IMR-90 (cell line): ENCODE data around the gene GPC4. TPM values are rescaled to one million over a fixed set of nuclear protein-coding genes. Genes with fewer than 3 reads are reported as not detected.

Experiments
- ATAC-seq: fragments of 200-7000 bp; cut with Tn5 transposase; 2 replicates; pipeline ENCODE4 v1.9.1; 2020; ENCODE audit warnings: low read depth, mild to moderate bottlenecking, moderate library complexity
- BruUV-seq: library from RNA; stranded (reverse); fragments of 400-500 nt; replicated peaks from 2 replicates; lab custom pipeline; 2021; lab: Mats Ljungman, UMichigan
- CTCF ChIA-PET: fragments of 300-600 bp; formaldehyde crosslinking; extraction: SDS; loops from one replicate; lab custom pipeline; 2021; ENCODE audit warnings: antibody characterized with exemption; lab: Yijun Ruan, JAX
- POLR2A ChIA-PET: fragments of 300-600 bp; sonication (Branson Sonifier 250); formaldehyde crosslinking; loops from one replicate; lab custom pipeline; 2022; ENCODE audit warnings: antibody characterized with exemption; ENCODE audit not compliant: unreplicated experiment; lab: Charles Lee
- DNase-seq: peaks from one replicate; pipeline ENCODE4 v3.0.0; 2013
- H2AFZ ChIP-seq: replicated peaks from 2 replicates; pipeline ENCODE3; 2013; ENCODE audit warnings: low read length, mild to moderate bottlenecking; ENCODE audit not compliant: poor library complexity
- H2AK5ac ChIP-seq: 2 replicates; pipeline ENCODE4 v1.6.1; 2013; ENCODE audit warnings: low read depth, low read length, inconsistent platforms
- H2AK9ac ChIP-seq: replicated peaks from 2 replicates; pipeline ENCODE3; 2013; ENCODE audit warnings: mild to moderate bottlenecking, low read depth, low read length, moderate library complexity; ENCODE audit not compliant: poor library complexity
- H2BK120ac ChIP-seq: 2 replicates; pipeline ENCODE4 v1.6.1; 2013; ENCODE audit warnings: low read depth, low read length, inconsistent platforms
- H2BK15ac ChIP-seq: 3 replicates; pipeline ENCODE4 v1.6.1; 2013; ENCODE audit warnings: low read depth, low read length, inconsistent platforms
- H2BK20ac ChIP-seq: 2 replicates; pipeline ENCODE4 v1.6.1; 2013; ENCODE audit warnings: low read depth, mild to moderate bottlenecking, inconsistent platforms, low read length, moderate library complexity
- H2BK5ac ChIP-seq: 2 replicates; pipeline ENCODE4 v1.6.1; 2013; ENCODE audit warnings: mild to moderate bottlenecking, low read depth, low read length, inconsistent platforms; ENCODE audit not compliant: poor library complexity, severe bottlenecking
- H3K14ac ChIP-seq: replicated peaks from 2 replicates; pipeline ENCODE4 v1.6.1; 2013; ENCODE audit warnings: low read depth, low read length, inconsistent platforms
- H3K18ac ChIP-seq: 2 replicates; pipeline ENCODE4 v1.6.1; 2013; ENCODE audit warnings: low read depth, low read length, control low read depth
- H3K23ac ChIP-seq: 2 replicates; pipeline ENCODE4 v1.6.1; 2013; ENCODE audit warnings: low read depth, low read length, inconsistent platforms
- H3K27ac ChIP-seq: 2 replicates; pipeline ENCODE4 v1.5.1; 2013; ENCODE audit warnings: mild to moderate bottlenecking, control low read depth, low read length; ENCODE audit not compliant: insufficient read depth
- H3K27me3 ChIP-seq: 2 replicates; pipeline ENCODE4 v1.6.1; 2013; ENCODE audit warnings: low read length; ENCODE audit not compliant: control insufficient read depth, insufficient read depth
- H3K36me3 ChIP-seq: 2 replicates; pipeline ENCODE4 v1.6.1; 2013; ENCODE audit warnings: low read length, mixed read lengths; ENCODE audit not compliant: control insufficient read depth, insufficient read depth
- H3K4ac ChIP-seq: 2 replicates; pipeline ENCODE4 v1.6.1; 2013; ENCODE audit warnings: low read depth, low read length, inconsistent platforms
- H3K4me1 ChIP-seq: 2 replicates; pipeline ENCODE4 v1.6.1; 2013; ENCODE audit warnings: low read length, mixed read lengths; ENCODE audit not compliant: control insufficient read depth, insufficient read depth
- H3K4me2 ChIP-seq: 2 replicates; pipeline ENCODE4 v1.6.1; 2013; ENCODE audit warnings: low read depth, mild to moderate bottlenecking, control low read depth, low read length, moderate library complexity
- H3K4me3 ChIP-seq: 2 replicates; pipeline ENCODE4 v1.5.1; 2013; ENCODE audit warnings: low read depth, mild to moderate bottlenecking, control low read depth, low read length, moderate library complexity; ENCODE audit not compliant: insufficient read depth
- H3K56ac ChIP-seq: 2 replicates; pipeline ENCODE4 v1.6.1; 2013; ENCODE audit warnings: low read length, inconsistent platforms; ENCODE audit not compliant: insufficient read depth; ENCODE audit errors: extremely low read depth
- H3K79me1 ChIP-seq, 2 experiments: 2 replicates each; pipeline ENCODE4 v1.6.1; 2013; ENCODE audit warnings: low read length in 2 of 2, inconsistent platforms in 1 of 2, low read depth in 1 of 2
- H3K9ac ChIP-seq: 2 replicates; pipeline ENCODE4 v1.6.1; 2013; ENCODE audit warnings: low read depth, low read length, control low read depth
- H3K9me1 ChIP-seq: 2 replicates; pipeline ENCODE4 v1.6.1; 2013; ENCODE audit warnings: low read length, inconsistent platforms; ENCODE audit not compliant: insufficient read depth
- H3K9me3 ChIP-seq: 2 replicates; pipeline ENCODE4 v1.6.1; 2013; ENCODE audit warnings: low read length; ENCODE audit not compliant: control insufficient read depth, insufficient read depth
- H4K20me1 ChIP-seq: 2 replicates; pipeline ENCODE4 v1.6.1; 2013; ENCODE audit warnings: low read length, inconsistent platforms; ENCODE audit not compliant: insufficient read depth
- H4K5ac ChIP-seq: 2 replicates; pipeline ENCODE4 v1.6.1; 2013; ENCODE audit warnings: mild to moderate bottlenecking, low read depth, low read length, control low read depth
- H4K8ac ChIP-seq, 2 experiments: 2 replicates each; pipeline ENCODE4 v1.6.1; 2013; ENCODE audit warnings: low read depth in 2 of 2, low read length in 2 of 2, control low read depth in 1 of 2, inconsistent platforms in 1 of 2
- H4K91ac ChIP-seq: 2 replicates; pipeline ENCODE4 v1.6.1; 2013; ENCODE audit warnings: low read depth, low read length, inconsistent platforms; ENCODE audit not compliant: insufficient read depth
- CEBPB ChIP-seq: IDR thresholded peaks from 2 replicates; pipeline ENCODE4 v1.6.1; 2012; ENCODE audit warnings: low read depth, low read length, improper control_type of control experiment
- MAFK ChIP-seq: IDR thresholded peaks from 2 replicates; pipeline ENCODE4 v1.6.1; 2012; ENCODE audit warnings: low read depth, low read length, improper control_type of control experiment
- POLR2A ChIP-seq: IDR thresholded peaks from 2 replicates; pipeline ENCODE4 v1.6.1; 2012; ENCODE audit warnings: mild to moderate bottlenecking, low read depth, low read length
- RAD21 ChIP-seq: IDR thresholded peaks from 2 replicates; pipeline ENCODE4 v1.6.1; 2012; ENCODE audit warnings: low read length, improper control_type of control experiment
- SMC3 ChIP-seq: fragments of 150-350 bp; IDR thresholded peaks from 2 replicates; pipeline ENCODE4 v1.6.1; 2016; ENCODE audit warnings: low read depth, mild to moderate bottlenecking, antibody characterized with exemption, low read length, moderate library complexity
- dilution Hi-C: fragments of 300-500 bp; cut with HindIII; formaldehyde crosslinking; loops from one replicate; pipeline ENCODE4 v1.14.3; 2018; ENCODE audit warnings: low sequenced_read_pairs; ENCODE audit not compliant: unreplicated experiment
- in situ Hi-C: fragments of 300-500 bp; cut with MboI; formaldehyde crosslinking; loops from 3 replicates; pipeline ENCODE4 v1.14.3; 2019; ENCODE audit warnings: low sequenced_read_pairs, inconsistent platforms, mixed read lengths
- intact Hi-C: fragments of 100-400 bp; cut with micrococcal nuclease; formaldehyde crosslinking; loops from 2 replicates; pipeline ENCODE4 v1.10.0; 2022
- polyA plus RNA-seq, 3 experiments: library from polyadenylated mRNA; depleted of rRNA; stranded (reverse); fragments of >200 nt; gene quantifications; 2 replicates each; pipeline ENCODE4 v1.2.3, GENCODE V29; 2012; ENCODE audit warnings: low replicate concordance in 1 of 3
- total RNA-seq: library from RNA; depleted of rRNA; stranded (reverse); fragments of >200 nt; gene quantifications from 2 replicates; pipeline ENCODE4 v1.2.3, GENCODE V29; 2012
- TF ChIP-seq, protein P1 (sequence below): fragments of 150-350 bp; IDR thresholded peaks from 2 replicates; pipeline ENCODE4 v1.6.1; 2017; ENCODE audit warnings: mild to moderate bottlenecking, antibody characterized with exemption, low read length, low read depth

Gene GPC4
- total and polyA plus RNA-seq, 2 of the 4 experiments (the other 2 are of a cell fraction) = 0.54 to 1.6 TPM

DNA sequence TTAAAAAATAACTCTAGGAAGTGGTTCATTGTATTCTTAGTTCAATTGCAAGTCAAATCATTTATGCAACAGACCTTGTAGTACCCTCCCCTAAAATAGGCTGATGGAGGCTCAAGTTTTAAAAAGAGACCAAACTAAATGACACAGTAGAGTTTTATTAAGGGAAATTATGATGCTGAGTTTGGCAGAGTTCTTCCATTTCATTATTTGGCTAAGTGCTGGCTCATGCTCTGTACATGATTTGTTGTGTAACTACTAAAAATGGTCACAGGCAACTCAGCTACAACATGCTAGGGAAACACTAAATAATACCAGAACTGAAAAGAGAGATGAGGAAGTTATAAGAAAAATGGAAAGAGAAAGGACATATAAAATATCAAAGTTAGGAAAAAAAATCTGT lies 101.0 kb downstream of the GPC4 start:
- Histone ChIP-seq H3K27me3 (peaks cover 3% of the 10 kb centered on the region), H3K14ac (no peak overlapping the region), H2BK5ac (no peak overlapping the region), H3K27ac (no peak overlapping the region), H2AFZ (no peak overlapping the region), H3K23ac (no peak overlapping the region), H3K18ac (no peak overlapping the region), H4K91ac (no peak overlapping the region), H3K56ac (no peak overlapping the region), H3K4me1 (no peaks in the 10 kb centered on the region), H3K9me3 (no peaks in the 10 kb centered on the region), H3K9me1 (no peaks in the 10 kb centered on the region), H3K9ac (no peak overlapping the region), H2BK120ac (no peak overlapping the region), H3K36me3 (no peaks in the 10 kb centered on the region), H3K4me3 (no peak overlapping the region), H4K20me1 (no peaks in the 10 kb centered on the region), H2BK20ac (no peak overlapping the region), H3K79me1 (no peaks in the 10 kb centered on the region), H3K4ac (no peak overlapping the region), H2AK5ac (no peak overlapping the region), H2BK15ac (no peak overlapping the region), H4K5ac (no peak overlapping the region), H2AK9ac (no peak overlapping the region), H3K4me2 (no peak overlapping the region), H4K8ac (no peak overlapping the region)
- no peak for TF ChIP-seq SMC3
- TF ChIP-seq, protein P1, sequence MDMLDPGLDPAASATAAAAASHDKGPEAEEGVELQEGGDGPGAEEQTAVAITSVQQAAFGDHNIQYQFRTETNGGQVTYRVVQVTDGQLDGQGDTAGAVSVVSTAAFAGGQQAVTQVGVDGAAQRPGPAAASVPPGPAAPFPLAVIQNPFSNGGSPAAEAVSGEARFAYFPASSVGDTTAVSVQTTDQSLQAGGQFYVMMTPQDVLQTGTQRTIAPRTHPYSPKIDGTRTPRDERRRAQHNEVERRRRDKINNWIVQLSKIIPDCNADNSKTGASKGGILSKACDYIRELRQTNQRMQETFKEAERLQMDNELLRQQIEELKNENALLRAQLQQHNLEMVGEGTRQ = no peak
- TF ChIP-seq MAFK = no peak
- TF ChIP-seq RAD21 = no peak
- no peak for TF ChIP-seq CEBPB
- TF ChIP-seq POLR2A = no peak
- BruUV-seq = no TSS peak
- intact Hi-C loops (no loop called here), dilution Hi-C loops (no loop called here), in situ Hi-C loops (no loop called here)
- ATAC-seq (no peak), DNase-seq (no peak)
- ChIA-PET CTCF (no interaction called here), POLR2A (no interaction called here)
